Activated CD4-positive, alpha-beta T cell treated with anti-CD3 and anti-CD28 coated beads, Interleukin-2, amount 50 U/mL, for 4 hours (primary cell): ENCODE measurements around the gene ACSF3.
A peak's percentile ranks its signal among the peaks of the same experiment; 100 is the strongest.
"Not testable (repeated sequence)": the region's sequence is repeated elsewhere in the genome, so short reads cannot be mapped to it uniquely, and the experiment has no call there.

Experiments
- DNase-seq, 2 experiments: peaks; one replicate each; pipeline ENCODE4 v3.0.0-alpha.2; 2020

ACSF3 gene

GRCh38 chr16:89178453-89179147 is 84.9 kb downstream of the ACSF3 start:
- no peak for DNase-seq

GRCh38 chr16:89179148-89179484 is 85.5 kb downstream of the ACSF3 start:
- DNase-seq = no peak

- no peak for DNase-seq
Measured at GRCh38 chr16:89179656-89180315, 86.1 kb downstream of the ACSF3 start.

GRCh38 chr16:89183463-89183862 is 89.8 kb downstream of the ACSF3 start:
- no peak for DNase-seq

GRCh38 chr16:89183975-89184676 is 90.5 kb downstream of the ACSF3 start:
- no peak for DNase-seq

- no peak for DNase-seq
Measured at GRCh38 chr16:89184677-89184932, 91.0 kb downstream of the ACSF3 start.

- DNase-seq = peak in 1 of 2 experiments; percentile 0
Measured at GRCh38 chr16:89184933-89185794, 91.5 kb downstream of the ACSF3 start.

- DNase-seq = not testable (repeated sequence)
Measured at GRCh38 chr16:89185887-89186592, 92.4 kb downstream of the ACSF3 start.

- not testable (repeated sequence) for DNase-seq
Measured at GRCh38 chr16:89186593-89187031, 93.0 kb downstream of the ACSF3 start.

- no peak for DNase-seq
Measured at GRCh38 chr16:89187032-89187769, 93.5 kb downstream of the ACSF3 start.

- no peak for DNase-seq
Measured at GRCh38 chr16:89187770-89188392, 94.2 kb downstream of the ACSF3 start.

GRCh38 chr16:89188471-89189357 is 95.1 kb downstream of the ACSF3 start:
- DNase-seq = not testable (repeated sequence)

- DNase-seq = no peak
Measured at GRCh38 chr16:89189358-89190025, 95.8 kb downstream of the ACSF3 start.

- no peak for DNase-seq
Measured at GRCh38 chr16:89190150-89190958, 96.7 kb downstream of the ACSF3 start.

GRCh38 chr16:89191033-89191900 is 97.6 kb downstream of the ACSF3 start:
- DNase-seq = no peak

GRCh38 chr16:89191901-89192185 is 98.2 kb downstream of the ACSF3 start:
- no peak for DNase-seq

- DNase-seq = peak; percentile 52 to 63
Measured at GRCh38 chr16:89192186-89192955, 98.7 kb downstream of the ACSF3 start.
